GM23248 (cell line): Measurements from ENCODE around the gene PHPT1.

Source experiments
- EZH2 ChIP-seq: fragments of 200-600 bp; sonication (generic); IDR thresholded peaks from 2 replicates; pipeline ENCODE4 v1.6.1; 2018; ENCODE audit warnings: antibody characterized with exemption, mild to moderate bottlenecking; ENCODE audit not compliant: insufficient read depth, poor library complexity, severe bottlenecking
- EZH2phosphoT487 ChIP-seq: fragments of 200-600 bp; sonication (generic); IDR thresholded peaks from 2 replicates; pipeline ENCODE4 v1.6.1; 2018; ENCODE audit warnings: antibody characterized with exemption, moderate library complexity, mild to moderate bottlenecking, low read depth; ENCODE audit not compliant: insufficient read depth

- TF ChIP-seq EZH2 (no peak), EZH2phosphoT487 (no peak)
Measured at GRCh38 chr9:136821826-136822544, 27.2 kb upstream of the PHPT1 start.
